ENCODE data around the gene AKAP6.

The AKAP6 gene

GRCh38 chr14:32633224-32633859 is 304.2 kb downstream of the AKAP6 start:
- DNase-seq: no peak

DNA sequence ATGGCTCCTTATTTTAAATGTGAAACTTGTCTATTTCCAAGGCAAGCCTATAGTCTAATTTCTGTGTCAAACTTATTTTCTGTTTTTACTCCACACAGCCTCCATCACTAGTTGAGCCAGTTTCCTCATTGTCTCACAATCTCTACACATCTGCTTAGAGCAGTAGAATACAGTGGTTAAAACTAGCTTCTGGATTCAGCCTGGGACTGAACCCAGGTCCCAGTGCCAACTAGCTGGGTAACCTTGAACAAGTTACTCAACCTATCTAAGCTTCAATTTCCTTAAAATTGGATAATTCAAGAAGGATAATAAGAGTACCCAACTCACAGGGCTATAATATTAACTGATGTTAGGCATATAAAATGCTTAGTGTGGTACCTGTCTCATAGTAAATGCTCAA is 304.8 kb downstream of the AKAP6 start:
- DNase-seq: no peak

DNA sequence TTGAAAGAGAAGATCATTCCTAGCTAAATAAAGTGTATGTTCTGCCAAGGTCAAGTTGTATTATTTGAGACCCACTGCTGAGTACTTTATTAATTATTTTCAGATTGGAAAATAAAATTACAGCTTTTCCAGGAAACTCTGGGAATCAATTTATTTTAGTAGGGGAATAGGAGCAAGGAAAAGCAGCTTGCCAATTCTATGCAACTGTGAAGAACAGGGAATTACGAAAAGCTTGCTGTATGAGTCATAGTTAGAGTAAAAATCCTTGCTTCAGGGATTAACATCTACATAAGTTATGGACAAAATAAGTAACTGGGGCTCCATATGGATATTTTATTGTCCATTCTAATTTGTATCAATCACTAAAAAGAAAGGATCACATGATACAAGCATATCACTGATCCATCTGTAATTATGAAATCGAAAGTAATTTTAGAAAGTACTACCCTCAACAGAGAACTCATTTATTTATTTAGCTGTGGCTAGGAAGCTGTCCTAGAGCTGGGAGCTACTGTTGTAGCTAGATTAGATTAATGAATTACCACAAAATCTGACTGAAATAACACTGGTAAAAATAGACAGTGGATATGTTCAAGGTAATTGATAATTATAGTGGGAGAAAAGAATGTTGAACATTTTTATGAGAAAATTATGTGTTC is 306.1 kb downstream of the AKAP6 start:
- DNase-seq: no peak

DNA sequence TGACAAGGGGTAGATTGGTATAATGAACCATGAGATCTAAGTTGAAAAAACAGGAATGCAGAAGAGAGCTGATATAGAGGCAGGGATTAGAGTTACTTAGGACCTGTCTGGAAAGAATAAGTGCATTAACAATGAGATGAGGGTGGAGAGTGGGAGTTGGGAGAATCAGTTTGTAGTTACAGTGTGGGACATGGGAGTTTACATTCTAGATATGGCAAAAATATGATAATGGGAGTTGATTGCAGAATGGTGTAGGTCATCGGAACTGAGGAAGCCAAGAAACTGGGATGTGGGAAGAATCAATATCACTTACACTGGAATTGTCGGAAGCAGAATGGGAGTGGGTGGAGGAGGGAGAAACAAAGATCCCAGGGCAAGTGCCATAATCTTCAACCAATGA is 308.5 kb downstream of the AKAP6 start:
- no peak for DNase-seq

- DNase-seq: no peak
These were observed 310.1 kb downstream of the AKAP6 start for GRCh38 chr14:32639208-32639607.

GRCh38 chr14:32645551-32645950 is 316.5 kb downstream of the AKAP6 start:
- no peak for DNase-seq

DNA sequence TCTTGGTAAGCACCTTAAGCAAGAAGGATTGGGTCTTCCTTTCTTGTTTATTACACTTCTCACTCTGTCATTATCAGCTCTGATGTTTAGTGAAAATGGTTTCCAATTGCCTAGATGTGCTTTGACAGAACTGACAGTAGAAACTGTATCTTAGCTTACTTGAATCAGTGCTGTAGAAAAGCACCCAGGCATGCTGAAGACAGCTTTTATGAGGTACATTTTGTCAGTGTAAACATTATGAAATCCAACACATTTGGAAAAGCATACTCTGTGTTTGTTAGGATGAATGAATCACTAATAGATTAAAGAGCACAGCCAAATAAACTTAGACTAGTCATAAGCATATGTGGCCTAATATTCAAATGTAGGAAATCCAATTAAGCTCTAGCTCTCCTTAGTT is 319.3 kb downstream of the AKAP6 start:
- DNase-seq: no peak

DNA sequence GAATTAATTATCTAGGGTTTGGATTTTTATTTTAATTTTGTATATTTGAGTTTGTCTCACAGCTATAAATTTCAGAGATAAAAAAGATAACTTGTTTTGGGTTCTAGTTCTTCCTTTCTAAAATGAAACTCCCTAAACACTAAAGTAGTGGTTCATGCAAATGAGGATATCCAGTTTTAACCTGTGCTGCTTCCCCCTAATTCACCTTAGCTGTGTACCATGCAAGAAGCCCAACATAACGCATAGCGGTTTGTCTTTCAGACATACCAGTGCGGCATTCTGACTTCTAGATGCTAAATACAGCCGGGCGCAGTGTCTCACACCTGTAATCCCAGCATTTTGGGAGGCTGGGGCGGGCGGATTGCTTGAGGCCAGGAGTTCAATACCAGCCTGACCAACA is 320.9 kb downstream of the AKAP6 start:
- no peak for DNase-seq

GRCh38 chr14:32650665-32651064 is 321.6 kb downstream of the AKAP6 start:
- no peak for DNase-seq

DNA sequence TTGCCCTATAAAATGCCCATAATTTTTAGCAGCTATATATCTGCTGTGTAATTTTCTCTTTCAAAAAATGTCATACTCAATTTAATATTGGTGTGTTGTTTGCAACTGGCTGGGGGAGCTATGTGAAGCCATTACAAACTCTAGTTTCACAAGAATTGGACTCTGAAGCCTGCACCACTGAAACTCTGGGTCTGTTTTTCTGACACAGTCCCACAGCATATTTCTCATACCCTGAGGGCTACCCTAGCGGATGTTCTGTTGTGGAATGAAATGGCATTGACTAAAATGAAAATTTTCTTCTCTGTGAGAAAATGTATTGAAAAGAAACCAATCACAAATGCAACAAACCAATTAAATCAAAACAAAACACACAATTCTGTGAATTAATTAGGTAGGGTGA is 325.0 kb downstream of the AKAP6 start:
- DNase-seq: no peak

GRCh38 chr14:32656601-32657000 is 327.5 kb downstream of the AKAP6 start:
- no peak for DNase-seq

DNA sequence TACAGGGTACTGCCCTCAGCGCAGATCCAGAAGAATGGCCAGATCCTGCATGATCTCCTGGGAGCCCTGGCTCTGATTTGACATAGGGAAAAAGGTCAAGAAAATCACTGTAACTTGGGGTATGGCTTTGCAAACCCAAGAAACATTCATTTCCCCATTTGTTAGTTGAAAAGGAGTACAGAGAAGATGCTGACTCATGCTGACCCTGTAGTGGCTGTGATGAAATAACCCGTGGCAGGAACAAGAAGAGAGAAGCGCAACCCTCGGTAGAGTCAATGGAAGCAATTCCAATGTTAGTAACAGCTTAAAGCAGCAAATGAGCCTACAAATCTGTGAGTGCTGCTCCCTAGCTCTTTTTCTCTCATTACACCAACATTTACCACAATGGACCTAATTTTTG is 328.0 kb downstream of the AKAP6 start:
- DNase-seq: no peak

DNA sequence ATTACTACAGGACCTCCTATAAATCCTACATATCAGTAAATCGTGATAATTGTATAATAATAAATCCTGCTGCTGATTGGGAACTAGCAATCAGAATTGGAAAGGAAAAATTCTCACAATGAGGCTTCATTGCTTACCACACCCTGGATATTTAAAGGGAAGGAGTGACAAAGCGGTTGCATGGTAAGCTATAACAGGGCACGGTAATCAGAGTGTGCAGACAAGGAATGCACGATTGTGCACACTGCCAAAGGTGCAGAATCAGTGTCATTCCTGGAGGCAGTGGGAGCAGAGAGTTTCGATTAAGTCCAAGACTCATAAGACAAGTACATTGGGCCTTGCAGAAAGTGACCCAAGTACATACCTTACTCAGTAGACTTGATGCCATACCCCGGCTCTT is 332.1 kb downstream of the AKAP6 start:
- no peak for DNase-seq

DNA sequence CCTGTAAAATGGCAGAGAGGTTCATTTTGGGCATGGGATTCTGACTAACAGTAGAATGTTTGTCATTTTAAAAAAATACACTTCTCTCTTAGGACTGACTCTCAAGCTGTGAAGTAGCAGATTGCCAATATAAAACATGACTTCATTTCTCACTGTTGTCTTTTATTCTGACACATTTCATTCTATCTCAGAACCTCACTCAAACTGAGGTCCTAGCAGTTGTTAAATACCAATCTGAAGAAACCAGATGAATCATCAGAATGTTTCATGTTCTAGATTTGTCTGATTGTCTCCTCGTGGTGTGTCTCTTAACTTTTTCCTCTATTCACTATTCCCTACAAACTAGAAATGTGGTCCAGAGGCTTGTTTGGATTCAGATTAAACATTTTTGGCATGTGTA is 333.1 kb downstream of the AKAP6 start:
- DNase-seq: no peak

GRCh38 chr14:32666308-32666707 is 337.2 kb downstream of the AKAP6 start:
- DNase-seq: no peak

DNA sequence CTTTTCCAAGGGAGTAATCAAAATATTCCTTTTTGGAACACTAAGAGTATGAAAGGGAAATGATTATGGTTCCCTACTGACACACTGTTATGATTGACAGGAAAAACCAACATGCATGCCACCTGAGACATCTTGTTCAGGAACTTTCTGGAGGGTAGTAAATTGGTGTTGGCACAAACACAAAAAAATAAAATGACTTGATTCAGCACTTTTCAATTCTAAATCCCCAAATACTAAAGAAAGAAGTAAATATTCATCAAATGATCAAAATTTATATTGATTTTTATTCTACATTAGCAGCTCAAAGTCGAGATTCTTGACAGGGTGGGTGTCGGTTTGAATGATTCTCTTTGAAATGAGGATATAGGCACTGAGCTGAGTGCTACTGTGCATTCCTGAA is 338.2 kb downstream of the AKAP6 start:
- no peak for DNase-seq

GRCh38 chr14:32667791-32668190 is 338.7 kb downstream of the AKAP6 start:
- no peak for DNase-seq

- DNase-seq: no peak
These were observed 340.3 kb downstream of the AKAP6 start for GRCh38 chr14:32669391-32669790.

DNA sequence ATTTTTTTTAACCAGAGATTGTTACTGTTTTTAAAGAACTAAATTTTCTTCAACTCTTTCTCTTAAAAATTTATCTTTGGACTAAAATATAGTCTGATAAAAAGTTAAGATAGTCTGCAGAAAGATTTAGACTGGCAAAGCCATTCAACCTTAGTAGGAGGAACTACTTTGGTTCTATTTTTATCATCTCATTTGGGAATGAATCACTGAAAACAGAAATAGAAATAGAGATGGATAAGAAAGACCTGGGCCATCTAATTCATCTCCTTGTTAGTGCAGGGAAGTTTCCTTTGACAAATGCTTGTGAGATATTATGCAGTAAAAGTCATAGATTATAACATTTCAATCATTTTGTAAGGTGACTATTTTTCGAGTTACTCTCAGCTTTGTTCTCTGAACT is 346.3 kb downstream of the AKAP6 start:
- DNase-seq: no peak

GRCh38 chr14:32677129-32677780 is 348.2 kb downstream of the AKAP6 start:
- no peak for DNase-seq

GRCh38 chr14:32678088-32678487 is 349.0 kb downstream of the AKAP6 start:
- DNase-seq: no peak

DNA sequence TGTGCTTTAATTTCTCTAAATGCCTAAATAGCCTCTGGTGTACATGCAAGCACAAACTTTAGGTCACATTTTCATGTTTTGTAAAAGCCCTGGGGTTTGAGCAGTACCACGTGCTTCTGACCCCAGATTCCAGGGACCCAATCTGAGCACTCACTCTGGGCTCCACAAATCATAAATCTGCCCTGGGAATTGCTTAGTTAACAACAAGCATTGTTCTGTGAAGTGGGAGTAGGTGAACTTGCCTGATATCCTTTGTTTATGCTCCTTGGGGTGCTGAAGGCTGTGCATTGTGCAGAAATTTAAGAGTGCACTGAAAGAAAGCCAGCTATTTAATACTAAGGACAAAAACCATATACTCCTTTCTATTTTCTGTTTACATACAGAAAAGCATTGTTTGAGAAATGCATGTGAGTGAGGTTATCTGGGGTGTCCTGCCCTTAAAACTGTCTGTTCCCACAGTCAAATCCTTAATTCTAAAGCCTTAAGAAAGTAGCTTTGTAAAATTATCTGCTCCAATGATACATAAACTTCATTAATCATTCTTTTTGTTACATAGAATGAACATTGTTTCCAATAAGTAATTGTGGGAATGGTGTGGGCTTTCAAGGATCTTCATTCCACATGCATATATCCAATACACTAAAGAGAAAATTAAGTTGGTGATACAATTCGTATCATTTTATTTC is 351.0 kb downstream of the AKAP6 start:
- no peak for DNase-seq

- no peak for DNase-seq
These were observed 352.5 kb downstream of the AKAP6 start for GRCh38 chr14:32681598-32681997.

DNA sequence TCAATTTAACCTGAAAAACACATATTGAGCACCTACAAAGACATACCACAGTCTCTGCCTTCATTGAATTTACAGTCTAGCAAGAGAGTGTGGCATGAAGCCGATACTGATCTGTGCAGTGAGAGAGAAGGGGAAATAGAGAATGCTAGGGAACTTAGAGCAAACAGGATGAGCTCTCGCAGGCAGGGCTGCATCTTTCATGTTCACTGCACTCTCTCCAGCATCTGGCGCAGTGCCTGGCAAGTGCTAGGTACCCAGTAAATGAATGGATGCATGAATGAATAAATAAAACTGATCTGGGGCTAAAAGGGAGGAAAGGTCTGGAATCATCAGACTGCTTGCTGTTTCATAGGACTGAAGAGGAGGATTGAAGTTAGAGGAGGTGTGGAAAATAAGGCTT is 353.1 kb downstream of the AKAP6 start:
- DNase-seq: no peak
